Stimulated activated CD4-positive, alpha-beta T cell treated with anti-CD3 and anti-CD28 coated beads, Interleukin-2, amount 100 ng/mL, for 48 hours (primary cell): ENCODE measurements around the gene SPCS3.
"Not testable (repeated sequence)": the region's sequence is repeated elsewhere in the genome, so short reads cannot be mapped to it uniquely, and the experiment has no call there.

Experiments
- DNase-seq, 2 donors: peaks; one replicate each; pipeline ENCODE4 v3.0.0-alpha.2; 2020

SPCS3 gene

DNA sequence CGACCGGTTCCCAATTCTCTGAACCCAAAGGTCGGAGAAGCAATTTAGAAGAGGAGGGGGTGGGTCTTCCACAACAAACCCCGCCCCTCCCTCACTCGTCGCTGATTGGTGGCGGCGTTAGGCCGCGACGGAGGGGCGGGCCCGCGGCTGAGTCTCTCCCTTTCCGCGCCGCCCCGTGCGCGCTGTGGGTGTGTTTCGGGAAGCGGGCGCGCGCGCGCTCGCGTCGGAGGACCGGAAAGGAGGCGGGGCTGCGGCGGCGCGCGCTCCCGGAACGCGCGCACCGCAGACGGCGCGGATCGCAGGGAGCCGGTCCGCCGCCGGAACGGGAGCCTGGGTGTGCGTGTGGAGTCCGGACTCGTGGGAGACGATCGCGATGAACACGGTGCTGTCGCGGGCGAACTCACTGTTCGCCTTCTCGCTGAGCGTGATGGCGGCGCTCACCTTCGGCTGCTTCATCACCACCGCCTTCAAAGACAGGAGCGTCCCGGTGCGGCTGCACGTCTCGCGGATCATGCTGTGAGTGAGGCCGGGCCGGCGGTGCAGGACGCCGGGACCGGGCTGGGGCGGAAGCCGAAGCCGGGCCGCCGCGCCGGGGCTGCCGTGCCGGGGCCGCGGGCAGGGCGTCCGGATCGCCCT is at the start of gene SPCS3:
Gene SPCS3, plus strand, starts transcription at position 263 of the 636 bp plus-strand sequence. Its CDS starts 111 bp downstream, at position 374.
- DNase-seq: peak; percentile 88 to 92

GRCh38 chr4:176270669-176271068 is 49.1 kb upstream of the SPCS3 start:
- DNase-seq: no peak

- no peak for DNase-seq
Observed at GRCh38 chr4:176271749-176272148, 48.0 kb upstream of the SPCS3 start.

GRCh38 chr4:176272799-176273198 is 47.0 kb upstream of the SPCS3 start:
- DNase-seq: no peak

GRCh38 chr4:176273736-176274135 is 46.0 kb upstream of the SPCS3 start:
- no peak for DNase-seq

- no peak for DNase-seq
Observed at GRCh38 chr4:176274441-176274840, 45.3 kb upstream of the SPCS3 start.

- no peak for DNase-seq
Observed at GRCh38 chr4:176276710-176277109, 43.1 kb upstream of the SPCS3 start.

GRCh38 chr4:176277162-176277904 is 42.4 kb upstream of the SPCS3 start:
- DNase-seq: peak in 1 of 2 donors; percentile 0

DNA sequence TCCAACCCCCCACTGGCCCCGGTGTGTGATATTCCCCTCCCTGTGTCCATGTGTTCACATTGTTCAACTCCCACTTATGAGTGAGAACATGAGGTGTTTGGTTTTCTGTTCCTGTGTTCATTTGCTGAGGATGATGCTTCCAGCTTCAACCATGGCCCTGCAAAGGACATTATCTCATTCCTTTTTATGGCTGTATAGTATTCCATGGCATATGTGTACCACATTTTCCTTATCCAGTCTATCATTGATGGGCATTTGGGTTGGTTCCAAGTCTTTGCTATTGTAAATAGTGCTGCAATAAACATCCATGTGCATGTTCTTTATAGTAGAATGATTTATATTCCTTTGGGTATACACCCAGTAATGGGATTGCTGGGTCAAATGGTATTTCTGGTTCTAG is 40.2 kb upstream of the SPCS3 start:
- DNase-seq: not testable (repeated sequence)

DNA sequence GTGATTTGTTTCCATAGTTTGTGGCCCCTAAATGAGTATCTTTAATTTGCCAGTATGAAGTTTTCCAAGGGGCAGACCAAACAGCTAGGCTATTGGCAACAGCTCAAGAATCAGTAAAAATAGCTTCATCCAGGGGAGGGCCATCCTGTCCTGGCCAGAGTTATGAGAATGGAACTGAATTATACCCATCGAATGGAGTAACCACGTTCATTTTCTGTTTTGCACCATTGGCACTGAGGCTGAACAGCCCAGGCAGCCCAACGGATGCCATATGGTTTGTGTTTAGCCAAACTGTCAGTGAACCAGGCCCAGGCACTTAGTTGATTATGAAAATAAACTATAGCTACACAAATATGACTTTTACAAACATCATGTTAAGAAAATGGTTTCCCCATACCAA is 33.0 kb upstream of the SPCS3 start:
- DNase-seq: no peak

DNA sequence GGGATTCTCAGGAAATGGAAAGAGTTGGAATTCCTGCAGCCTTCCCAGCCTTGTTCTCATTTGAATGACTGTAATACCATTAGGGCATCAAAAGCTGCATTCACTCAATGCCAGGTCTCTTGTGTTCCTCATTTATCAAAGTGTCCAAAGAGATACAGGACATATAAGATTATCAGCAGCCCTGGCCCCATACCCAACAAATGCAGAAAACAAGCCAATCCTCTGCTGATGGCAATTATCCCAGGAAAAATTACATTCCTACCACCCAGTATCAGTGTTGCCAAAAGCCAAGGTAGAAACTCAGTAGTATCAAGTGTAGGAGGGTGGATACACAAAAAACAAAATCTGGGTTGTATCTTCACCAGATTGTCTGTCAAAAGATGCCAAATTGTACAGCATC is 32.2 kb upstream of the SPCS3 start:
- DNase-seq: no peak

DNA sequence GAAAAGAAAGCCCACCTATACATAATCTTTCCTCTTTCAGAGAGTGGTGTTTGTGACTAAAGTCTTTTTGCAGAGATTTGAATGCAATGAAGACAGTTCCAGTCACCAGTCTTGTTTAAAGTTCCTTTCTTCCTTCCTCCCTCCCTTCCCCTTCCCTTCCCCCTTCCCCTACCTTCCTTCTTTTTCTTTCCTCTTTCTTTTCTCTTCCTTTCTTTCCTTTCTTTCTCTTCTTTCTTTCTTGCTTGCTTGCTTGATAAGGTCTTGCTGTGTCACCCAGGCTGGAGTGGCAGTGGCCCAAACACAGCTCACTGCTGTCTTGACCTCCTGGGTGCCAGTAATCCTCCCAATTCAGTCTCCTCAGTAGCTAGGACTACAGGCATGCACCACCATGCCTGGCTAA is 31.7 kb upstream of the SPCS3 start:
- DNase-seq: no peak

DNA sequence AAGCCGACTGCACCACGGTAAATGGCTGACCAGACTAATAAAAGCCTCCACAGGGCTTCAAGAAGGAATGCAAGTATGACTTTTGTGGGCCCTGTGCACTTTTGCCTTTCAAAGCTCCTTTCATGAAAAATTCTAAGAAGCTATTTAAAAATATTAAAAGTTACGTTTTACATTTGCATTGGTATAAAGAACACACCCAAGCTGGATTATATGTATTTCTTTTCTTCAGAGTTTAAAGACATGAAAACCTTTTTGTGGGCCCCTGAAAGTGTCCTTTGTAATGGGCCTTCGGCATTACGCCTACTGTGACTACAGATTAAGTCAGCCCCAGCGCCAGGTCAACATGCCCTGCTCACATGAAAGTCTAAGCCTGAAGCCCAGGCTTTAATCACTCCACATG is 30.2 kb upstream of the SPCS3 start:
- DNase-seq: no peak

GRCh38 chr4:176290520-176290919 is 29.2 kb upstream of the SPCS3 start:
- no peak for DNase-seq

DNA sequence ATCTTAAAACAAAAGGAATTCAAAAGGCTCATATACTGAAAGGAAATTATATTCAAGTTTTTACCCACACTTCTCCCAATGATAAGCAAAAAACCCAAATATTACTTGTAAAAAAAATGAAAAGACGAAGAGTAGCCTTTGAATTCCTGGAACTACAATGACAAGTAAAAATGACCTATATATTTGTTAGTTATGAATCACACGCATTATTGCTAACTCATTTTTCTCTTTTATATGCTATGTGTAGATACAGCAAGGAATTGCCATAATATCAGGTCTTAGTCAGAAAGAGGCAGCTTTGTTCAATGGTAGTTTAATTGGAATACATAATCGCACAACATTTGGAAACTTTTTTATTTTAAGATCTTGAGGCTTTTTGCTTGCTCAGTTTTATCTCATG is 28.0 kb upstream of the SPCS3 start:
- no peak for DNase-seq

DNA sequence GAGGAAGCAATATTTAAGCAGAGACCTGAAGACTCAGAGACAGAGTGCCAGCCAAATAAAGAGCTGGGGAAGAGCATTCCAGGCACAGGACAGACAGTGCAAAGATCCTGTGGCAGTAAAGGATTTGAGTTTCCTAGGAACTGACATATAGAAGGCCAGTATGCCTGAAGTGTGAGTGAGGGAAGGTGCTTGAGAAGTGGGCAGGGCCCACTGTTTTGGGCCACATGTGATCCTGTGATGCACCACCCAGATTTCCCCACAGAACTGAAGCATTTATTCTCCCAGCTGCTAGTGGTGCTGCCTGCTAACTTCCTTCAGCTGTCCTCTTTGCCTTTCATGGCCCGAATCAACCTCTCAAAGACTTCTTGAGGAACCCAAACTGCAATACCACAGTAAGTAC is 26.8 kb upstream of the SPCS3 start:
- DNase-seq: no peak

DNA sequence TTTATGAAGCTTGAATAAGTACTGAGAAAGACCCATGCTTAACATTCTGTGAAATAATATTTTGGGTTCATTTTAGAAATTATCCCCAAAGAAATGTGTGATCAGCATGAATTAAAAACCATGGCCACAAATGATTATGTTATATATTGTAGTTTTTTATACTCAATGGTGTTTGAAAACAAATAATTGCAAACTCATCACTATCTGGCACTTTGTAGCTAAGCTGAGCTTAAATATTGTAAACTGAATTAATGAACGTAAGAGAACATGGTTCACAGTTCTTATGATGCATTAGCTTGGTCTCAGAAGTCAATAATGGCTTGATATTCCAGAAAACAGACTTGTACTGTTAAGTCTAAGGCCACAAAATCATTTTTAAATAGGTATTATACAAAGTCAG is 26.1 kb upstream of the SPCS3 start:
- DNase-seq: no peak

- DNase-seq: not testable (repeated sequence)
Observed at GRCh38 chr4:176295907-176296306, 23.9 kb upstream of the SPCS3 start.

DNA sequence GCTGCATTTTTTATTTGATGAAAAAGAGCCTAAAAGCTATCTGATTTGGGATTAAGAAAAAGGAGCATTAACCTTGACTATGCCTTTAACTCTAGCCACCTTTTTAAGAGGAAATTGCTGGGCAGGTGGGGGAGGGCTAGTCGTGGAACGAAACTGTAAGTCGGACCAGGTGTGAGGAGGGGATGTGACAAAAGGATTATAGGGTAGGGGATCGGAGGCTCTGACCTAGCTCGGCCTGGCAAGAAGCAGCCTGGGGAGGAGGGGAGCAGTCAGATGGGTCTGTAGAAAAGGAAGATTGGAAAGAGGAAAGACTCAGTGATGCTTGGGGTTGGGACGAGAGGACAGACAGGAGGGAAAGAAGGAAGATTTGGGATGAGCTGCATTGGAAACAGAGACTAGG is 21.1 kb upstream of the SPCS3 start:
- no peak for DNase-seq

- DNase-seq: no peak
Observed at GRCh38 chr4:176300036-176300435, 19.7 kb upstream of the SPCS3 start.

DNA sequence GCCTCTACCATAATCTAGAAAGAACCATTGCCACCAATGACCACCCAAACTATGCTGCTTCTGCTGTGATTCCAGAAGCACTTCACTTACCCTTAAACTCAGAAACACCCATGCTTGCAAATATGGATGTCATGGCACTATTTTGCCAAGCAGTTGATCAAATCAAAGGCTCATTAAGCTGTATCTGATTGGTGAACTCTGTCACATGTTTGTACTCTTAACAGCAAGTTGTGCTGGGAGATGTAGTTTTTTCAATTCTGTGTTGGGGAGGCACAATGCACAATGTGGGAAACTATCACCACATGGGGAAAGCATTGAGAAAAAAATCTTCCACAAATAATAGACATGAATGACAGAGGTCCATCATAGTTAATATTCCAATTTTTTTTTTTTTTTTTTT is 19.2 kb upstream of the SPCS3 start:
- DNase-seq: no peak

- DNase-seq: no peak
Observed at GRCh38 chr4:176302283-176303275, 17.2 kb upstream of the SPCS3 start.

GRCh38 chr4:176303938-176304337 is 15.8 kb upstream of the SPCS3 start:
- no peak for DNase-seq
